Neural cell (in vitro differentiated cells): ENCODE data around the gene BORCS5. TPM values are rescaled to one million over a fixed set of nuclear protein-coding genes. Genes with fewer than 3 reads are reported as not detected.

Experiments
- H2AFZ ChIP-seq: fragments of 200-600, 300-800 bp; sonication (generic), shearing (Covaris generic); 2 replicates; pipeline ENCODE4 v1.6.0; 2014; ENCODE audit warnings: low read depth, mild to moderate bottlenecking, antibody characterized with exemption, low read length, moderate library complexity
- H3F3A ChIP-seq: fragments of 200-600 bp; shearing (Covaris generic); 2 replicates; pipeline ENCODE4 v1.6.1; 2016; ENCODE audit warnings: mild to moderate bottlenecking, moderate library complexity, mixed read lengths, antibody characterized with exemption, low read length; ENCODE audit not compliant: insufficient read depth, poor library complexity, severe bottlenecking
- H3K27ac ChIP-seq: fragments of 200-600, 300-800 bp; sonication (generic), shearing (Covaris generic); 2 replicates; pipeline ENCODE4 v1.5.1; 2014; ENCODE audit warnings: mild to moderate bottlenecking, low read length, moderate library complexity
- H3K27me3 ChIP-seq: fragments of 300-800, 200-600 bp; sonication (generic), shearing (Covaris generic); 2 replicates; pipeline ENCODE4 v1.6.0; 2014; ENCODE audit warnings: mild to moderate bottlenecking, low read depth, low read length, moderate library complexity; ENCODE audit not compliant: insufficient read depth
- H3K36me3 ChIP-seq: fragments of 300-800, 200-600 bp; sonication (generic), shearing (Covaris generic); 2 replicates; pipeline ENCODE4 v1.5.1; 2014; ENCODE audit warnings: mild to moderate bottlenecking, antibody characterized with exemption, low read length, moderate library complexity; ENCODE audit not compliant: insufficient read depth
- H3K4me2 ChIP-seq: fragments of 300-800, 200-600 bp; sonication (generic), shearing (Covaris generic); 2 replicates; pipeline ENCODE4 v1.6.0; 2014; ENCODE audit warnings: mild to moderate bottlenecking, low read length
- H3K4me3 ChIP-seq: fragments of 300-800, 200-600 bp; sonication (generic), shearing (Covaris generic); 2 replicates; pipeline ENCODE4 v1.5.1; 2014; ENCODE audit warnings: mild to moderate bottlenecking, low read length, moderate library complexity
- H3K79me2 ChIP-seq: fragments of 200-600 bp; shearing (Covaris generic); replicated peaks from 2 replicates; pipeline ENCODE4 v1.6.0; 2014; ENCODE audit warnings: mild to moderate bottlenecking, low read length, moderate library complexity; ENCODE audit not compliant: insufficient read depth
- H3K9ac ChIP-seq: fragments of 300-800, 200-600 bp; sonication (generic), shearing (Covaris generic); 2 replicates; pipeline ENCODE4 v1.6.1; 2016; ENCODE audit warnings: mild to moderate bottlenecking, low read length, mixed read lengths
- H3K9me2 ChIP-seq: fragments of 200-600 bp; shearing (Covaris generic); 2 replicates; pipeline ENCODE4 v1.6.1; 2016; ENCODE audit warnings: mild to moderate bottlenecking, low read length, mixed read lengths; ENCODE audit not compliant: insufficient read depth
- H3K9me3 ChIP-seq: fragments of 200-600, 300-800 bp; sonication (generic), shearing (Covaris generic); 2 replicates; pipeline ENCODE4 v1.6.1; 2016; ENCODE audit warnings: mild to moderate bottlenecking, mixed run types, low read length, moderate library complexity, mixed read lengths
- H4K20me1 ChIP-seq: fragments of 200-600 bp; shearing (Covaris generic); 2 replicates; pipeline ENCODE4 v1.6.1; 2016; ENCODE audit warnings: mild to moderate bottlenecking, mixed run types; ENCODE audit not compliant: insufficient read depth
- CTCF ChIP-seq: fragments of 450-650 bp; IDR thresholded peaks from 2 replicates; pipeline ENCODE4 v1.5.1; 2014; ENCODE audit warnings: antibody characterized with exemption, mild to moderate bottlenecking, moderate library complexity; ENCODE audit not compliant: poor library complexity, severe bottlenecking
- EP300 ChIP-seq: fragments of 450-650 bp; conservative IDR thresholded peaks from 2 replicates; pipeline ENCODE4 v1.6.1; 2014; ENCODE audit warnings: antibody characterized with exemption, mild to moderate bottlenecking, moderate library complexity; ENCODE audit not compliant: poor library complexity, severe bottlenecking
- EZH2 ChIP-seq: fragments of 200-600, 300-800 bp; shearing (Covaris generic), sonication (generic); IDR thresholded peaks from 2 replicates; pipeline ENCODE4 v1.6.1; 2014; ENCODE audit warnings: antibody characterized with exemption, low read length, borderline replicate concordance, mild to moderate bottlenecking; ENCODE audit not compliant: insufficient read depth, poor library complexity, severe bottlenecking
- MXI1 ChIP-seq: fragments of 450-650 bp; conservative IDR thresholded peaks from 2 replicates; pipeline ENCODE4 v1.6.1; 2014; ENCODE audit warnings: antibody characterized with exemption, mild to moderate bottlenecking; ENCODE audit not compliant: poor library complexity, severe bottlenecking
- POLR2AphosphoS5 ChIP-seq: IDR thresholded peaks from 2 replicates; pipeline ENCODE4 v1.6.1; 2012
- RAD21 ChIP-seq: fragments of 450-650 bp; conservative IDR thresholded peaks from 2 replicates; pipeline ENCODE4 v1.6.1; 2014; ENCODE audit warnings: antibody characterized with exemption, mild to moderate bottlenecking, moderate library complexity
- REST ChIP-seq: IDR thresholded peaks from 2 replicates; pipeline ENCODE4 v1.6.1; 2012; ENCODE audit warnings: borderline replicate concordance
- SMC3 ChIP-seq: fragments of 450-650 bp; conservative IDR thresholded peaks from 2 replicates; pipeline ENCODE4 v1.6.1; 2014; ENCODE audit warnings: antibody characterized with exemption, mild to moderate bottlenecking, moderate library complexity; ENCODE audit not compliant: poor library complexity
- TAF1 ChIP-seq: IDR thresholded peaks from 2 replicates; pipeline ENCODE4 v1.6.1; 2012; ENCODE audit warnings: low read depth
- polyA plus RNA-seq: library from polyadenylated mRNA; depleted of rRNA; stranded (reverse); fragments of >200 nt; gene quantifications from 2 replicates; pipeline ENCODE4 v1.2.3, GENCODE V29; 2014

BORCS5 gene
- polyA plus RNA-seq, 1 donor from 2014 or later, result 14.2 TPM

- Histone ChIP-seq H3K4me2 (peak overlapping the region; percentile 74), H3K9ac (peak overlapping the region; percentile 91), H3K9me2 (no peaks in the 10 kb centered on the region), H3K79me2 (no peaks in the 10 kb centered on the region), H3K27ac (peak overlapping the region; percentile 85), H3K36me3 (no peaks in the 10 kb centered on the region), H2AFZ (no peak overlapping the region), H3K9me3 (no peaks in the 10 kb centered on the region), H3F3A (no peaks in the 10 kb centered on the region), H4K20me1 (no peaks in the 10 kb centered on the region), H3K4me3 (peak overlapping the region; percentile 84), H3K27me3 (no peaks in the 10 kb centered on the region)
- no peak for TF ChIP-seq REST
- TF ChIP-seq SMC3, result no peak
- no peak for TF ChIP-seq EZH2
- no peak for TF ChIP-seq RAD21
- no peak for TF ChIP-seq EP300
- TF ChIP-seq TAF1, result no peak
- TF ChIP-seq CTCF, result no peak
- TF ChIP-seq MXI1, result no peak
- TF ChIP-seq POLR2AphosphoS5, result no peak
Observed at GRCh38 chr12:12358528-12358927, 1.6 kb downstream of the BORCS5 start.

GRCh38 chr12:12364787-12365445 is 8.0 kb downstream of the BORCS5 start:
- H3F3A ChIP-seq, result no peaks in the 10 kb centered on the region
- H3K79me2 ChIP-seq, result no peaks in the 10 kb centered on the region
- H3K4me2 ChIP-seq, result no peak overlapping the region

More at GRCh38 chr12:12364787-12365445, 8.0 kb downstream of the BORCS5 start:
- no peak overlapping the region for H3K9ac ChIP-seq
- no peaks in the 10 kb centered on the region for H3K9me2 ChIP-seq
- H2AFZ ChIP-seq, result no peak overlapping the region
- TF ChIP-seq EP300 (no peak), REST (no peak), SMC3 (no peak), EZH2 (no peak), TAF1 (no peak), MXI1 (no peak), CTCF (no peak), POLR2AphosphoS5 (no peak), RAD21 (no peak)
- H3K4me3 ChIP-seq, result no peak overlapping the region
- no peaks in the 10 kb centered on the region for H4K20me1 ChIP-seq
- H3K27ac ChIP-seq, result no peak overlapping the region
- no peaks in the 10 kb centered on the region for H3K27me3 ChIP-seq
- no peaks in the 10 kb centered on the region for H3K36me3 ChIP-seq
- H3K9me3 ChIP-seq, result no peaks in the 10 kb centered on the region
